NCI-H1417 treated with DMSO at 0.1 percent for 48 hours (cell line): ENCODE data around the gene PIGC.

Source experiments
- DNase-seq: peaks from one replicate; lab custom pipeline; 2025; lab: John Stamatoyannopoulos, UW

PIGC gene

GRCh38 chr1:172430128-172430454 is 13.8 kb downstream of the PIGC start:
- DNase-seq, result no peak

- peak; percentile 24 for DNase-seq
Observed at GRCh38 chr1:172429331-172430127, 14.3 kb downstream of the PIGC start.

- no peak for DNase-seq
Observed at GRCh38 chr1:172427191-172427590, 16.7 kb downstream of the PIGC start.

GRCh38 chr1:172425339-172425738 is 18.5 kb downstream of the PIGC start:
- DNase-seq, result no peak

GRCh38 chr1:172423336-172423735 is 20.5 kb downstream of the PIGC start:
- no peak for DNase-seq

- DNase-seq, result no peak
Observed at GRCh38 chr1:172421974-172422604, 21.8 kb downstream of the PIGC start.

GRCh38 chr1:172420385-172420784 is 23.5 kb downstream of the PIGC start, which contains the start of gene C1orf105:
C1orf105 (plus strand) TSS chr1:172420685; CDS start chr1:172420886, 201 bp downstream.
- DNase-seq, result no peak

GRCh38 chr1:172417557-172417956 is 26.3 kb downstream of the PIGC start:
- no peak for DNase-seq

- no peak for DNase-seq
Observed at GRCh38 chr1:172416496-172417035, 27.3 kb downstream of the PIGC start.

- no peak for DNase-seq
Observed at GRCh38 chr1:172414331-172414730, 29.5 kb downstream of the PIGC start.

- DNase-seq, result no peak
Observed at GRCh38 chr1:172411791-172412338, 32.0 kb downstream of the PIGC start.

- no peak for DNase-seq
Observed at GRCh38 chr1:172410027-172410426, 33.8 kb downstream of the PIGC start.

GRCh38 chr1:172408958-172409357 is 34.9 kb downstream of the PIGC start:
- DNase-seq, result no peak

- no peak for DNase-seq
Observed at GRCh38 chr1:172406968-172407367, 36.9 kb downstream of the PIGC start.

GRCh38 chr1:172405912-172406311 is 38.0 kb downstream of the PIGC start:
- DNase-seq, result no peak

GRCh38 chr1:172404121-172404520 is 39.7 kb downstream of the PIGC start:
- no peak for DNase-seq

GRCh38 chr1:172402878-172403569 is 40.8 kb downstream of the PIGC start:
- no peak for DNase-seq

GRCh38 chr1:172401892-172402291 is 42.0 kb downstream of the PIGC start:
- DNase-seq, result no peak

- no peak for DNase-seq
Observed at GRCh38 chr1:172401477-172401876, 42.4 kb downstream of the PIGC start.

GRCh38 chr1:172400722-172401105 is 43.2 kb downstream of the PIGC start:
- DNase-seq, result no peak

GRCh38 chr1:172399756-172400721 is 43.8 kb downstream of the PIGC start:
- no peak for DNase-seq
